ENCODE data around the gene RTL1.

Gene RTL1

DNA sequence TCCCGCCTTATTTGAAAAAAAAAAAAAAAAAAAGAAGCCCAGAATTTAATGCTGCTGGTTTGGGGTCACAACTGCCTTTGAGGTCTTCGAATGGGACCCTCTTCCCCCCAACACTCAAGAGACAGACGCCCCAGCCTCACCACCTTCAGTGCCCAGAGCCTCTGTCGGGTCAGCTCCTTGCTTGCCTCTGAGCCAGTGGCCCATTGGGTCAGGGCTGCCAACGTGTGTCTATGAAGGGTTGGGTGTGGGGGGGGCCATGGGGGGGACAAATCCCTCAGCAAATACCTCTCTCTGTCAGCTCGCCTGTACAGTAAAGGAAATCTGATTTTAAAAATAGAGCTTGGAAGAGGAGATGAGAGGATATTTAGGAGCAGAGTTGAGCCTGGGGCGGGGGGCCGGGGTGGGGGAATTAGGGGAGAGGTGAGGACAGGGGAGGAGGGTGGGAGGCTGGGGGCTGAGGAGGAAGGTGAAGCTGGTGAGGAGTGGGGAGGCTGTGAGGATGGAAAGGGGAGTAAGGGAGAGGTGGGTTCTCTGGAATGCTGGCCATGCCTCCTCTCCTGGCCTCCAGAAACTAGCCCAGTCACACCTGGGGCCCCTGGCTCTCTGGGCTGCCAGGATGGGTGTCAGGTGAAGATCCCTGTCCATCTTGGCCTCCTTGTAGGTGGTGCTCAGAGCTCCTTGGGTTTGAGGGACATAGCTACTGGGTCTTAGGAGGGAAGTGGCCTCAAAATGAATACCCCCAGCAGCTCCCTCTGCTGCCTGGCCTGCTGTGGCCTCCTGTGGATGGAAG, 13.3 kb downstream of the RTL1 start:
- H3K36me3 ChIP-seq (ENCODE audit: insufficient read depth), result no peaks in the 10 kb centered on the region
- H3K4me2 ChIP-seq, result no peak overlapping the region
- H2AFZ ChIP-seq (ENCODE audit: low read depth), result no peak overlapping the region
- no peaks in the 10 kb centered on the region for H3K79me2 ChIP-seq (ENCODE audit: insufficient read depth, low read depth)
- TF ChIP-seq, protein P1, sequence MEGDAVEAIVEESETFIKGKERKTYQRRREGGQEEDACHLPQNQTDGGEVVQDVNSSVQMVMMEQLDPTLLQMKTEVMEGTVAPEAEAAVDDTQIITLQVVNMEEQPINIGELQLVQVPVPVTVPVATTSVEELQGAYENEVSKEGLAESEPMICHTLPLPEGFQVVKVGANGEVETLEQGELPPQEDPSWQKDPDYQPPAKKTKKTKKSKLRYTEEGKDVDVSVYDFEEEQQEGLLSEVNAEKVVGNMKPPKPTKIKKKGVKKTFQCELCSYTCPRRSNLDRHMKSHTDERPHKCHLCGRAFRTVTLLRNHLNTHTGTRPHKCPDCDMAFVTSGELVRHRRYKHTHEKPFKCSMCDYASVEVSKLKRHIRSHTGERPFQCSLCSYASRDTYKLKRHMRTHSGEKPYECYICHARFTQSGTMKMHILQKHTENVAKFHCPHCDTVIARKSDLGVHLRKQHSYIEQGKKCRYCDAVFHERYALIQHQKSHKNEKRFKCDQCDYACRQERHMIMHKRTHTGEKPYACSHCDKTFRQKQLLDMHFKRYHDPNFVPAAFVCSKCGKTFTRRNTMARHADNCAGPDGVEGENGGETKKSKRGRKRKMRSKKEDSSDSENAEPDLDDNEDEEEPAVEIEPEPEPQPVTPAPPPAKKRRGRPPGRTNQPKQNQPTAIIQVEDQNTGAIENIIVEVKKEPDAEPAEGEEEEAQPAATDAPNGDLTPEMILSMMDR (conservative IDR thresholded peaks at IDR 0.05; ENCODE audit: low read depth, low read length), result no peak
- no peak overlapping the region for H3K9ac ChIP-seq
- H3K27me3 ChIP-seq (ENCODE audit: insufficient read depth, low read depth), result no peaks in the 10 kb centered on the region; the same call in 1 of the 2 replicates
- H3K27ac ChIP-seq, result no peak overlapping the region
- no peak overlapping the region for H3K4me3 ChIP-seq (IDR thresholded peaks at IDR 0.05; ENCODE audit: insufficient read depth, low read depth, low read length)
- H3K4me1 ChIP-seq (ENCODE audit: low read depth, poor library complexity, severe bottlenecking), result no peaks in the 10 kb centered on the region
- no peaks in the 10 kb centered on the region for H4K20me1 ChIP-seq (ENCODE audit: insufficient read depth)

DNA sequence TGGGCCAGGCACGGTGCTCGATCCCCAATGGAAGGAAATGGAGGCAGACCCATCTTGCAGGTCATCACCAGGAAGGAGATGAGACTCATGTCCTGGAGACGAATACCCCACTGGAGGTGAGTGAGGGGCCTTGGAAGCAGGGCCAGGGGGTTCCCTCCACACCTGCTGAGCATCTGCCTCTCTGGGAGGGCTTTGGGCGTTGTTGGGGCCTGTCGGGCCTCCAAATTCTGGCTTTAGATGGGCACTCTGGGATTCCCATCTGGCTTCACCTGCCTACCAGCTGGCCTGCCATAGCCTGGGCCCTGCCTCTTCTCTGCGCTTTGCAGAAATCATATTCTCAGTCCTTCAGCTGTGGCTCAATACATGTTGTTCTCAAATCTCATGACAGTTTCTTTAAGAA, 13.9 kb downstream of the RTL1 start:
- H3K9ac ChIP-seq, result no peak overlapping the region
- TF ChIP-seq, protein P1 (conservative IDR thresholded peaks at IDR 0.05; ENCODE audit: low read depth, low read length), result no peak
- no peak overlapping the region for H3K4me3 ChIP-seq (IDR thresholded peaks at IDR 0.05; ENCODE audit: insufficient read depth, low read depth, low read length)
- H3K4me1 ChIP-seq (ENCODE audit: low read depth, poor library complexity, severe bottlenecking), result no peaks in the 10 kb centered on the region
- H3K36me3 ChIP-seq (ENCODE audit: insufficient read depth), result no peaks in the 10 kb centered on the region
- H3K79me2 ChIP-seq (ENCODE audit: insufficient read depth, low read depth), result no peaks in the 10 kb centered on the region
- H3K27ac ChIP-seq, result no peak overlapping the region
- H3K27me3 ChIP-seq (ENCODE audit: insufficient read depth, low read depth), result no peaks in the 10 kb centered on the region; the same call in 1 of the 2 replicates
- H4K20me1 ChIP-seq (ENCODE audit: insufficient read depth), result no peaks in the 10 kb centered on the region
- no peak overlapping the region for H2AFZ ChIP-seq (ENCODE audit: low read depth)
- no peak overlapping the region for H3K4me2 ChIP-seq

DNA sequence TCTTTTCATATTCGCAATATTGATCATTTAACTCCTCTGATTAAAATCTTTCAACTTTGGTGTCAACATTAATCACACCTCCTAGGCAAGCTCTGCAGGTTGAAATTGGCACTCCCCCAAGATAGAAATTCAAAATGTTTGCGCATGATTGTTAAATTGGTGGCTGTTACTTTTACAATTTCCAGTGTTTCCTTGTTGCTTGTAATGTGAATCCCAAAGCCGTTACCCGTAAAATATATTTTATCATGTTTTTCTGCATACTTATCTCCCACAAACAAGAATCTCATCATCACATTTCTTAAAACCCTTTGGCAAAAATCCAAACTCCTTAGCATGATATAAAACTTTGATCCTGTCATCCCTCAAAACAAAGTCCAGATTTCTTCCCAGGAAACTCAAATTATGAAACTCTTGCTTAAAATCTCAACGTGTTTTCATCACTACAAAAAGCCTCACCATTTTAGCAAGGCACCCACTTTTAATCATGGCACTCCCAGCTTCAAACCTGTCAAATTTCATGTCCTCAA, 14.7 kb downstream of the RTL1 start:
- H3K27me3 ChIP-seq (ENCODE audit: insufficient read depth, low read depth), result no peaks in the 10 kb centered on the region; the same call in 1 of the 2 replicates
- H4K20me1 ChIP-seq (ENCODE audit: insufficient read depth), result no peaks in the 10 kb centered on the region
- TF ChIP-seq, protein P1 (conservative IDR thresholded peaks at IDR 0.05; ENCODE audit: low read depth, low read length), result no peak
- no peak overlapping the region for H3K4me3 ChIP-seq (IDR thresholded peaks at IDR 0.05; ENCODE audit: insufficient read depth, low read depth, low read length)
- no peak overlapping the region for H3K9ac ChIP-seq
- H3K36me3 ChIP-seq (ENCODE audit: insufficient read depth), result no peaks in the 10 kb centered on the region
- H2AFZ ChIP-seq (ENCODE audit: low read depth), result no peak overlapping the region
- H3K4me1 ChIP-seq (ENCODE audit: low read depth, poor library complexity, severe bottlenecking), result no peaks in the 10 kb centered on the region
- no peaks in the 10 kb centered on the region for H3K79me2 ChIP-seq (ENCODE audit: insufficient read depth, low read depth)
- H3K27ac ChIP-seq, result no peak overlapping the region
- H3K4me2 ChIP-seq, result no peak overlapping the region

DNA sequence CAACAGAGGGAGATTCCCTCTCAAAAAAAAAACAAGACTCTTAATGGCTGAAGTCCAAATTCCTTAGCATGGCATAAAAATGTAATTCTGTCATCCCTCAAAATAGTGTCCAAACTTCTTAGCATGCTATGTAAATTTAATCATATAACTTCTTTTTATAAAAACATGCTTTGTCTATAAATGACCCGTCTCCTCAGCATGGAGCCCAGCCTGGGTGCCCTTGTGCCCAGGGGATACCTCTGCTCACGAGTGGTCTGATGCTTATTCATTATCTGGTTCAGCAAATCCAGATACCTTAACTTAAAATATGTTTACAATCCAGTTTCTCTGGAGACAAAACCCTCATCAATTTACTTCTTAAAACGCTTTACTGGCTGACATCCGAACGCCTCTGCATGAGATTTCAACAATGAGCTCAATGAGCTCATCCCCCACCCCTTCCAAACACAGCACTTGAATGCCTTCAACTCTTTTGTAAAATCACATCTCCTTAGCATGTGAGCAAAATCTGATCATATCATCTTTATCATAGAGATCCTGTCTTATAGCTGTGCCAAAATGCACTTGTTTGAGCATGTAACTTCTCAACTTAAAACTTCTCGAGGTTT, 15.7 kb downstream of the RTL1 start:
- TF ChIP-seq, protein P1 (conservative IDR thresholded peaks at IDR 0.05; ENCODE audit: low read depth, low read length), result no peak
- Histone ChIP-seq H3K4me2 (no peak overlapping the region), H3K4me1 (ENCODE audit: low read depth, poor library complexity, severe bottlenecking) (no peaks in the 10 kb centered on the region), H3K4me3 (IDR thresholded peaks at IDR 0.05; ENCODE audit: insufficient read depth, low read depth, low read length) (no peak overlapping the region), H2AFZ (ENCODE audit: low read depth) (no peak overlapping the region), H3K9ac (no peak overlapping the region), H3K36me3 (ENCODE audit: insufficient read depth) (no peaks in the 10 kb centered on the region), H4K20me1 (ENCODE audit: insufficient read depth) (no peaks in the 10 kb centered on the region), H3K27me3 (ENCODE audit: insufficient read depth, low read depth) (no peaks in the 10 kb centered on the region), H3K79me2 (ENCODE audit: insufficient read depth, low read depth) (no peaks in the 10 kb centered on the region), H3K27ac (no peak overlapping the region)

All from KMS-11 (cell line).